GM23248 (cell line): ENCODE measurements around the gene MCF2L. TPM values are rescaled to one million over a fixed set of nuclear protein-coding genes. Genes with fewer than 3 reads are reported as not detected.

Source experiments
- DNase-seq: peaks from one replicate; pipeline ENCODE4 v3.0.0-alpha.2; 2015
- H2AFZ ChIP-seq: fragments of 200-600 bp; sonication (generic); 2 replicates; pipeline ENCODE4 v1.6.1; 2016; ENCODE audit warnings: antibody characterized with exemption
- H3F3A ChIP-seq: fragments of 200-600 bp; sonication (generic); 2 replicates; pipeline ENCODE4 v1.6.1; 2016; ENCODE audit warnings: mild to moderate bottlenecking, antibody characterized with exemption, mixed run types; ENCODE audit not compliant: insufficient read depth
- H3K27ac ChIP-seq: fragments of 200-600 bp; sonication (generic); 2 replicates; pipeline ENCODE4 v1.5.1; 2016; ENCODE audit warnings: mild to moderate bottlenecking
- H3K27me3 ChIP-seq: fragments of 200-600 bp; sonication (generic); replicated peaks from 2 replicates; pipeline ENCODE4 v1.6.1; 2016; ENCODE audit warnings: mild to moderate bottlenecking; ENCODE audit not compliant: insufficient read depth
- H3K36me3 ChIP-seq: fragments of 200-600 bp; sonication (generic); 2 replicates; pipeline ENCODE4 v1.6.1; 2016; ENCODE audit warnings: low read depth, mild to moderate bottlenecking
- H3K4me1 ChIP-seq: fragments of 200-600 bp; sonication (generic); 2 replicates; pipeline ENCODE4 v1.6.1; 2016; ENCODE audit warnings: mild to moderate bottlenecking; ENCODE audit not compliant: insufficient read depth
- H3K4me2 ChIP-seq: fragments of 200-600 bp; sonication (generic); one replicate; pipeline ENCODE4 v1.6.1; 2016; ENCODE audit warnings: mild to moderate bottlenecking; ENCODE audit not compliant: unreplicated experiment
- H3K4me3 ChIP-seq: fragments of 200-600 bp; sonication (generic); 2 replicates; pipeline ENCODE4 v1.5.1; 2016; ENCODE audit warnings: mild to moderate bottlenecking
- H3K79me2 ChIP-seq: fragments of 200-600 bp; sonication (generic); 2 replicates; pipeline ENCODE4 v1.6.1; 2016; ENCODE audit warnings: mild to moderate bottlenecking; ENCODE audit not compliant: insufficient read depth
- H3K9ac ChIP-seq: fragments of 200-600 bp; sonication (generic); 2 replicates; pipeline ENCODE4 v1.6.1; 2016; ENCODE audit warnings: mild to moderate bottlenecking
- H3K9me2 ChIP-seq: fragments of 200-600 bp; sonication (generic); 2 replicates; pipeline ENCODE4 v1.6.1; 2016; ENCODE audit warnings: mixed run types, mild to moderate bottlenecking, moderate library complexity; ENCODE audit not compliant: insufficient read depth
- H3K9me3 ChIP-seq: fragments of 200-600 bp; sonication (generic); one replicate; pipeline ENCODE4 v1.6.1; 2017; ENCODE audit warnings: low read depth
- H4K20me1 ChIP-seq: fragments of 200-600 bp; sonication (generic); 2 replicates; pipeline ENCODE4 v1.6.0; 2016; ENCODE audit not compliant: insufficient read depth
- EZH2 ChIP-seq: fragments of 200-600 bp; sonication (generic); IDR thresholded peaks from 2 replicates; pipeline ENCODE4 v1.6.1; 2018; ENCODE audit warnings: antibody characterized with exemption, mild to moderate bottlenecking; ENCODE audit not compliant: insufficient read depth, poor library complexity, severe bottlenecking
- EZH2phosphoT487 ChIP-seq: fragments of 200-600 bp; sonication (generic); IDR thresholded peaks from 2 replicates; pipeline ENCODE4 v1.6.1; 2018; ENCODE audit warnings: antibody characterized with exemption, moderate library complexity, mild to moderate bottlenecking, low read depth; ENCODE audit not compliant: insufficient read depth
- WGBS, 2 experiments: methylation state at CpG; one replicate each; pipeline ENCODE4 v1.1.6; 2015 to 2017; ENCODE audit warnings: low lambda C conversion rate in 2 of 2, low coverage in 1 of 2; ENCODE audit errors: missing lambda C conversion rate in 2 of 2; 5-methylcytosine and 5-hydroxymethylcytosine counted together
- in situ Hi-C: fragments of 300-500 bp; cut with MboI; formaldehyde crosslinking; loops from 2 replicates; pipeline ENCODE4 v1.15.0; 2020
- polyA plus RNA-seq: library from polyadenylated mRNA; unstranded; fragments of >200 nt; fragmentation: Nextera tagmentation; extraction: Ambion mirVana; gene quantifications from 2 replicates; pipeline ENCODE4 v1.2.1, GENCODE V29; 2016
- total RNA-seq: library from RNA; depleted of rRNA; stranded (reverse); fragments of >200 nt; shearing (Covaris generic); gene quantifications from 2 replicates; pipeline ENCODE4 v1.2.3, GENCODE V29; 2014

Gene MCF2L
- total and polyA plus RNA-seq, 2 experiments from 2014 or later, result not detected

DNA sequence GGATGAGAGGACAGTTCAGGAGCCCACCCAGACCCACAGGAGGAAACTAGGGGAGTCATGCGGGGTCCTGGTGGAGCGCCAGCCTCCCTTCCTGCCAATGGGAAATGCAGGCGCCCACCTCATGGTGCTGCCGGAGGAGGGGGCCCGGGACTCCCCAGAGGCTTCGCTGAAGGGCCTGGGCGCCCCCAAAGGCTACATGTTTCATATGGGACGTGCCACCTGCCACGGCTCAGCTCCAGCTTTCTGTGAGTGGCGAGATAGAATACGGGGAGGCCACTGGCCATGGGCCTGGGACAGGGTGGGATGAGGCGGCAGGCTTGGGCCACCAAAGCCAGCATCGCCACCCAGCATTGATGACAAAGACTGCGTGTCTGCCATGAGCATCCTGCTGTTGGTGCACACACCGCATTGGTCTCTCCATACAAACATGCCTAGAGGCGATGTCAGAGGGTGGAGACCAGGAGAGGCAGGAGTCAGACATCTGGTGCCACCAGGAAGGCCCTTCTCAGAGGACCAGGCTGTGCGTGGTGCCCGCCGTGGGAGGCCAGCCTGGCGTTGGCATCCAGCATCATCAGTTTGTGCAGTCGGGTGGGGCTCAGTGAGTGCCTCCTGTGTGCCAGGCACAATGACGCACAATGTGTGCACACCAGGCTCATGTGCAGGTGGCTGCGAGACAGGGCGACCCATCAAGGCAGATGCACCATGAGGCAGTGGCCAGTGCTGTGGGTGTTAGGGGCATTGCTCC, 152.3 kb downstream of the MCF2L start:
- in situ Hi-C loops, result no loop called here
- no peak overlapping the region for H2AFZ ChIP-seq
- DNase-seq, result no peak
- no peaks in the 10 kb centered on the region for H3K9me2 ChIP-seq
- H3K4me3 ChIP-seq, result no peak overlapping the region
- H3K9ac ChIP-seq, result no peak overlapping the region
- no peaks in the 10 kb centered on the region for H4K20me1 ChIP-seq
- no peak overlapping the region for H3K27ac ChIP-seq
- WGBS, 2 experiments, result 92 to 93% methylated on average over 23 to 24 of the region's 24 CpGs
- no peak overlapping the region for H3K4me2 ChIP-seq
- H3K36me3 ChIP-seq, result no peaks in the 10 kb centered on the region
- H3K9me3 ChIP-seq, result no peaks in the 10 kb centered on the region
- TF ChIP-seq EZH2 (no peak), EZH2phosphoT487 (no peak)
- H3K27me3 ChIP-seq, result no peaks in the 10 kb centered on the region
- H3K4me1 ChIP-seq, result no peaks in the 10 kb centered on the region
- H3F3A ChIP-seq, result no peaks in the 10 kb centered on the region
- H3K79me2 ChIP-seq, result no peaks in the 10 kb centered on the region

DNA sequence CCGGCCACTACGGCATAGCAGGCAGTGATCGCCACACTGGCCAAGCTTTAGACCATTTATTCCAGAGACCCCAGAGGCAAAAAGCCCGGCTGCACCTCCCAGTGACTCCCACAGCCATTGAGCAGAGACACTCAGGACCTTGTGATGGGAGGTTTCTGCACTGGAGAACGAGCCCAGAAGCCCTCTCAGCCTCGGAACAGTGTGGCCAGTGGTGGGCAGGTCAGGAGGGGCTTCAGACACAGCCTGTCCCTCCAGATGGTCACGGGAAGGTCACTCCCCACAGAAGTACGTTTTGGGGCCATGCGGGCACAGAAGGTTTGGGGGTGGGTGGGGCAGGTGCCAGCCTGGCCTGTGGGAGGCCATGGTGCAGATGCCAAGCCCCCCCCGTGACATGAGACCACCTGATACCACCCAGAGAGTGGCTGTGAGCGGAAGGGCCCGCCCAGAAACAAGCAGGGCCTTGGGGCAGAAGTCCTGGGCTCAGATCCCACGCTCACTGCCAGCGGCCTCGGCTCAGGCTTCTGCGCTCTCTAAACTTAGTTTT, 153.0 kb downstream of the MCF2L start:
- DNase-seq, result no peak
- no peaks in the 10 kb centered on the region for H3K9me2 ChIP-seq
- 0 out of 2 replicates have a peak overlapping the region, but pooled peaks have one; percentile 23 for H3K9ac ChIP-seq
- H3K27ac ChIP-seq, result no peak overlapping the region
- no peaks in the 10 kb centered on the region for H3F3A ChIP-seq
- no peak for TF ChIP-seq EZH2phosphoT487
- TF ChIP-seq EZH2, result no peak
- H3K9me3 ChIP-seq, result no peaks in the 10 kb centered on the region
- H4K20me1 ChIP-seq, result no peaks in the 10 kb centered on the region
- no peaks in the 10 kb centered on the region for H3K79me2 ChIP-seq
- H3K4me2 ChIP-seq, result peak overlapping the region; percentile 70
- no peaks in the 10 kb centered on the region for H3K27me3 ChIP-seq
- in situ Hi-C loops, result no loop called here
- H3K4me1 ChIP-seq, result no peaks in the 10 kb centered on the region
- WGBS, 2 experiments, result 44 to 47% methylated on average over 16 of the region's 16 CpGs
- no peaks in the 10 kb centered on the region for H3K36me3 ChIP-seq
- H2AFZ ChIP-seq, result peak overlapping the region; percentile 87
- peak overlapping the region; percentile 53 for H3K4me3 ChIP-seq

DNA sequence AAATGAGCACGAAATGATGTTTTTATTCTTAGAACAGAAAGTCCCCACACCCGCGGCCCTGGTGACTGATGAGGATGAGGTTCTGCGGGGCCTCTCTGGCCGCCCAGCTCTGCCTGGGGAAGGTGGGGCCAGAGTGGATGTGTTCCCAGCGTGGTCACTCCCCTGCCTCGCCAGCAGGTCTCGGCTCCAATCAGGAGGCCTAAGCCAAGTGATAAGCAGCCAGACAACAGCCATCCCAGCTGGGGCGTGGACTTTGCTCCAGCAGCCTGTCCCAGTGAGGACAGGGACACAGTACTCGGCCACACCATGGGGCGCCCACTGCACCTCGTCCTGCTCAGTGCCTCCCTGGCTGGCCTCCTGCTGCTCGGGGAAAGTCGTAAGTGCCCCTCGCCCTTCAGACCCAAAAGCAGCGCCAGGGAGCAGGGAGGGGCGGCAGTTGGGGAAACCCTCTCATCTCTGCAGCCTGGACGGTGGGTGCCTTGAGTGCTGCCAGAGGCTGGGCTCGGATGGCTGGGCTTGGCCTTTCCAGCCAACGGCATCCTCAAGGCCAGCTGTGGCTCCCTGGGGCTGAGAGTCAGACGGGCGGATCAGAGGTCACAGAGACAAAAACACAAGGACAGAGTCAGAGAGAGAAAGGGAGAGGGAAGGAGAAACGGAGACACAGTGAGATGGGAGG, 153.7 kb downstream of the MCF2L start, which contains the start of gene F10:
Gene F10 (plus strand): TSS at position 250 of the 676 bp plus-strand sequence. CDS start 57 bp downstream, at position 307.
- Histone ChIP-seq H3K4me2 (peak within 1 kb of the TSS; percentile 70), H3K79me2 (no peaks in the 10 kb centered on the region), H3K27me3 (no peaks in the 10 kb centered on the region), H4K20me1 (no peaks in the 10 kb centered on the region), H3K9me3 (no peaks in the 10 kb centered on the region), H2AFZ (peak within 1 kb of the TSS; percentile 87), H3K27ac (no peak within 1 kb of the TSS), H3K4me3 (peak within 1 kb of the TSS; percentile 53), H3K4me1 (no peaks in the 10 kb centered on the region), H3K9me2 (no peaks in the 10 kb centered on the region), H3K36me3 (no peaks in the 10 kb centered on the region), H3K9ac (0 out of 2 replicates have a peak within 1 kb of the TSS, but pooled peaks have one; percentile 23), H3F3A (no peaks in the 10 kb centered on the region)
- in situ Hi-C loops, result no loop called here
- DNase-seq, result peak; percentile 78
- no peak for TF ChIP-seq EZH2
- TF ChIP-seq EZH2phosphoT487, result no peak
- WGBS, 2 experiments, result 5% methylated on average over 23 of the region's 23 CpGs
